OCI-LY3 (cell line): ENCODE measurements around the gene CASP8AP2.

Source experiments
- CTCF ChIP-seq: fragments of 200-600, 300-600 bp; sonication (generic); IDR thresholded peaks from 2 replicates; pipeline ENCODE4 v1.5.1; 2014; ENCODE audit warnings: antibody characterized with exemption, low read length, low read depth
- EZH2phosphoT487 ChIP-seq: fragments of 200-600 bp; shearing (Covaris generic); IDR thresholded peaks from 2 replicates; pipeline ENCODE4 v1.6.1; 2018; ENCODE audit warnings: antibody characterized with exemption, mixed run types, low read depth

- TF ChIP-seq CTCF: no peak
- no peak for TF ChIP-seq EZH2phosphoT487
These were observed 30.1 kb downstream of the CASP8AP2 start for GRCh38 chr6:89859744-89860143.
